Astrocyte (in vitro differentiated cells and primary cell): ENCODE results near the gene TMEM271. TPM values are rescaled to one million over a fixed set of nuclear protein-coding genes. Genes with fewer than 3 reads are reported as not detected.

Source experiments
- DNase-seq: peaks from one replicate; pipeline ENCODE4 v3.0.0-alpha.2; 2010; ENCODE audit warnings: low read depth
- FAIRE-seq: peaks from 2 replicates; lab custom pipeline; 2011; peaks lifted over from hg19 to GRCh38; lab: Jason Lieb, UNC
- H2AFZ ChIP-seq: 2 replicates; pipeline ENCODE4 v1.6.0; 2012; ENCODE audit warnings: low read depth, low read length, inconsistent platforms
- H3K27ac ChIP-seq: 2 replicates; pipeline ENCODE4 v1.5.1; 2011; ENCODE audit warnings: low read depth, low read length, inconsistent platforms
- H3K27me3 ChIP-seq: 2 replicates; pipeline ENCODE4 v1.6.0; 2011; ENCODE audit warnings: low read length, inconsistent platforms; ENCODE audit not compliant: insufficient read depth
- H3K36me3 ChIP-seq: 2 replicates; pipeline ENCODE4 v1.5.1; 2011; ENCODE audit warnings: low read length, inconsistent platforms; ENCODE audit not compliant: insufficient read depth
- H3K4me1 ChIP-seq: 2 replicates; pipeline ENCODE4 v1.5.1; 2011; ENCODE audit warnings: low read length, inconsistent platforms; ENCODE audit not compliant: insufficient read depth
- H3K4me2 ChIP-seq: 2 replicates; pipeline ENCODE4 v1.6.0; 2012; ENCODE audit warnings: low read length, inconsistent platforms
- H3K4me3 ChIP-seq: 2 replicates; pipeline ENCODE4 v1.5.1; 2011; ENCODE audit warnings: low read depth, mild to moderate bottlenecking, low read length, inconsistent platforms; ENCODE audit not compliant: insufficient read depth
- H3K79me2 ChIP-seq: 2 replicates; pipeline ENCODE4 v1.6.0; 2012; ENCODE audit warnings: mild to moderate bottlenecking, low read length, inconsistent platforms; ENCODE audit not compliant: insufficient read depth
- H3K9ac ChIP-seq: 2 replicates; pipeline ENCODE4 v1.6.0; 2012; ENCODE audit warnings: mild to moderate bottlenecking, low read length, inconsistent platforms
- H3K9me3 ChIP-seq: 2 replicates; pipeline ENCODE4 v1.5.1; 2012; ENCODE audit warnings: low read depth, mild to moderate bottlenecking, low read length, inconsistent platforms; ENCODE audit not compliant: insufficient read depth
- H4K20me1 ChIP-seq: 2 replicates; pipeline ENCODE4 v1.6.0; 2012; ENCODE audit warnings: low read length, inconsistent platforms; ENCODE audit not compliant: insufficient read depth
- H3K27ac Mint-ChIP-seq: one replicate; pipeline ENCODE4 v1.8.0; 2021; ENCODE audit warnings: mild to moderate bottlenecking, mixed read lengths; ENCODE audit not compliant: unreplicated experiment
- H3K27me3 Mint-ChIP-seq: one replicate; pipeline ENCODE4 v1.8.0; 2021; ENCODE audit warnings: low read depth, mixed read lengths; ENCODE audit not compliant: unreplicated experiment
- H3K36me3 Mint-ChIP-seq: one replicate; pipeline ENCODE4 v1.8.0; 2021; ENCODE audit warnings: low read depth, mixed read lengths; ENCODE audit not compliant: unreplicated experiment
- H3K4me1 Mint-ChIP-seq: one replicate; pipeline ENCODE4 v1.8.0; 2021; ENCODE audit warnings: low read depth, mixed read lengths; ENCODE audit not compliant: unreplicated experiment
- H3K4me3 Mint-ChIP-seq: one replicate; pipeline ENCODE4 v1.8.0; 2021; ENCODE audit warnings: mild to moderate bottlenecking, moderate library complexity, mixed read lengths; ENCODE audit not compliant: unreplicated experiment
- H3K9me3 Mint-ChIP-seq: one replicate; pipeline ENCODE4 v1.8.0; 2021; ENCODE audit warnings: mild to moderate bottlenecking, mixed read lengths; ENCODE audit not compliant: unreplicated experiment
- EZH2 ChIP-seq: IDR thresholded peaks from 2 replicates; pipeline ENCODE4 v1.6.1; 2012; ENCODE audit warnings: mild to moderate bottlenecking, low read length, inconsistent platforms; ENCODE audit not compliant: insufficient read depth
- total RNA-seq: library from RNA; stranded (reverse); gene quantifications from 2 replicates; pipeline ENCODE4 v1.2.1, GENCODE V29; 2021
- TF ChIP-seq, protein P1 (sequence below): IDR thresholded peaks from 2 replicates; pipeline ENCODE4 v1.5.1; 2011; ENCODE audit warnings: low read depth, mild to moderate bottlenecking, inconsistent platforms, low read length, moderate library complexity; ENCODE audit not compliant: insufficient read depth

Gene TMEM271
- total RNA-seq, 1 donor from 2014 or later, result 4.4 TPM

DNA sequence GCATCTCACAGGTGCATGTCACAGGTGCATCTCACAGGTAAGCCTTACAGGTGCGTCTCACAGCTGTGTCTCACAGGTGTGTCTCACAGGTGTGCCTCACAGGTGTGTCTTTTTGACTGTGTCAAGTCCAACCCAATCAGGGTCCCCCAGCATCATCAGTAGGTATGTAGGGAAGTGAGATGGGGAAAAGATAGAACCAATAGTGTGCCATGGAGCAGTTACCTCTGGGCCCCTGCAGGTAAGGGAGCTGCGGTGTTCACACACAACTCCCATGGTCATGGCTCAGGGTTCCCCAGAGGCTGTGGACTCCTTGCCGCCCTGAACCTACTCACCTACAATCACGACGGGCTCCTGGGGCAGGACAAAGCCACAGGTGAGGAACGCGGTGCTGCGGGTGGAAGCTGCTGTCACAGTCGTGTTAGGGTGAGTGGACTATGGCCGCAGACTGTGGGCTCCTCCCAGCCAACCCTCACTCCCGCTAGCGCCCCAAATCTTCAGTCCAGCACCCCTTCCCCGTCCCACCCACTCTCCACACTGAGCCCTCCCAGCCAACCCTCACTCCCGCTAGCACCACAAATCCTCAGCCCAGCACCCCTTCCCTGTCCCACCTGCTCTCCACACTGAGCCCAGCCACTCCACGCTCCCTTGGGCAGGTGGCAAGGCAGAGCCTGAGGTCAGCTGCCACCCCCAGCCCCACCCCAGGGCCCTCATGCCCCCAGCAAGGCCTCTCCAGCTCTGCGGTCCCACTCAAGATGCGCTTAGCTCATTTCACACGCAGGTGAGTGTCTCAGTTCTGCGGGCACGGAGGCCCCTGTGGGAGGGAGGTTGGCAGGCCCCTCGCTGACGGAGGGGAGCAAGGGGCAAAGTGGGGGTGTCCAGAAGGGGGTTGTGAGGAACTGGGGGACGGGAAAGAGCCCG is 47.2 kb upstream of the TMEM271 start:
- Histone ChIP-seq H3K4me3 (no peak overlapping the region), H3K27ac (no peak overlapping the region), H3K9ac (no peak overlapping the region), H3K36me3 (no peaks in the 10 kb centered on the region), H2AFZ (no peak overlapping the region), H3K9me3 (peaks cover 5% of the 10 kb centered on the region), H4K20me1 (no peaks in the 10 kb centered on the region), H3K27me3 (no peaks in the 10 kb centered on the region), H3K4me2 (no peak overlapping the region), H3K79me2 (no peaks in the 10 kb centered on the region), H3K4me1 (no peaks in the 10 kb centered on the region)
- Mint-ChIP-seq H3K27ac (no peak overlapping the region), H3K27me3 (peaks cover 24% of the 10 kb centered on the region), H3K4me1 (no peaks in the 10 kb centered on the region), H3K36me3 (peaks cover 2% of the 10 kb centered on the region), H3K4me3 (no peak overlapping the region), H3K9me3 (no peaks in the 10 kb centered on the region)
- DNase-seq, result no peak
- TF ChIP-seq, protein P1, sequence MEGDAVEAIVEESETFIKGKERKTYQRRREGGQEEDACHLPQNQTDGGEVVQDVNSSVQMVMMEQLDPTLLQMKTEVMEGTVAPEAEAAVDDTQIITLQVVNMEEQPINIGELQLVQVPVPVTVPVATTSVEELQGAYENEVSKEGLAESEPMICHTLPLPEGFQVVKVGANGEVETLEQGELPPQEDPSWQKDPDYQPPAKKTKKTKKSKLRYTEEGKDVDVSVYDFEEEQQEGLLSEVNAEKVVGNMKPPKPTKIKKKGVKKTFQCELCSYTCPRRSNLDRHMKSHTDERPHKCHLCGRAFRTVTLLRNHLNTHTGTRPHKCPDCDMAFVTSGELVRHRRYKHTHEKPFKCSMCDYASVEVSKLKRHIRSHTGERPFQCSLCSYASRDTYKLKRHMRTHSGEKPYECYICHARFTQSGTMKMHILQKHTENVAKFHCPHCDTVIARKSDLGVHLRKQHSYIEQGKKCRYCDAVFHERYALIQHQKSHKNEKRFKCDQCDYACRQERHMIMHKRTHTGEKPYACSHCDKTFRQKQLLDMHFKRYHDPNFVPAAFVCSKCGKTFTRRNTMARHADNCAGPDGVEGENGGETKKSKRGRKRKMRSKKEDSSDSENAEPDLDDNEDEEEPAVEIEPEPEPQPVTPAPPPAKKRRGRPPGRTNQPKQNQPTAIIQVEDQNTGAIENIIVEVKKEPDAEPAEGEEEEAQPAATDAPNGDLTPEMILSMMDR, result no peak
- no peak for TF ChIP-seq EZH2
- no peak for FAIRE-seq

DNA sequence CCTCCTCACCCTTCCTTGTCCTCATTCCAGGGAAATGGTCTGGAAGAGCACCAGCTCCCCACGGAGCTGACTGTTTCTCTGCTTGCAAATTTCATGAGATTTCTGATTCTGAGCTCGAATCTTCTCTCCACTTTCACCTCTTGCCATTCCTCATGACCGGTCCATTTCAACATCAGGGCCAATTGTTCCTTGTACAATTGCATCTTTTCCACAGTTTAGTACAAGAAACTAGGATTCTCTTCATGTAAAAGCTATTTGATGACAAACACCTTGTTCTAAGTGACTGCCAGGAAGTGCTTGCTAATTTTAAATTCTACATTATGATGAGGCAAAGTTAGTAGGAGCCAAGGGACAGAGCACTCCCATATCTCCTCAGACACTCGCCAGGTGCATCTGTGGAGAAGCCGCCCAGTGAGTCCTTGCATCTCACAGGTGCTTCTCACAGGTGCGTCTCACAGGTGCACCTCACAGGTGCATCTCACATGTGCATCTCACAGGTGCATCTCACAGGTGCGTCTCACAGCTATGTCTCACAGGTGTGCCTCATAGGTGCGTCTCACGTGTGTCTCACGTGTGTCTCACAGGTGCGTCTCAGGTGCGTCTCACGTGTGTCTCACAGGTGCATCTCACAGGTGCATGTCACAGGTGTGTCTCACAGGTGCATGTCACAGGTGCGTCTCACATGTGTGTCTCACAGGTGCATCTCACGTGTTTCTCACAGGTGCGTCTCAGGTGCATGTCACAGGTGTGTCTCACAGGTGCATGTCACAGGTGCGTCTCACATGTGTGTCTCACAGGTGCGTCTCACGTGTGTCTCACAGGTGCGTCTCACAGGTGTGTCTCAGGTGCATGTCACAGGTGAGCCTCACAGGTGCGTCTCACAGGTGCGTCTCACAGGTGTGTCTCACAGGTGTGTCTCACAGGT is 46.2 kb upstream of the TMEM271 start:
- Mint-ChIP-seq H3K4me3 (no peak overlapping the region), H3K4me1 (peaks cover 3% of the 10 kb centered on the region), H3K27ac (no peak overlapping the region), H3K36me3 (peaks cover 2% of the 10 kb centered on the region), H3K9me3 (no peaks in the 10 kb centered on the region), H3K27me3 (peaks cover 27% of the 10 kb centered on the region)
- H3K4me2 ChIP-seq, result no peak overlapping the region
- no peaks in the 10 kb centered on the region for H3K27me3 ChIP-seq
- H4K20me1 ChIP-seq, result no peaks in the 10 kb centered on the region
- H3K36me3 ChIP-seq, result no peaks in the 10 kb centered on the region
- FAIRE-seq (no peak), DNase-seq (no peak)
- no peaks in the 10 kb centered on the region for H3K79me2 ChIP-seq
- H3K4me3 ChIP-seq, result no peak overlapping the region
- TF ChIP-seq, protein P1, result no peak
- TF ChIP-seq EZH2, result no peak
- no peak overlapping the region for H3K9ac ChIP-seq
- no peak overlapping the region for H2AFZ ChIP-seq
- H3K9me3 ChIP-seq, result peaks cover 6% of the 10 kb centered on the region
- no peaks in the 10 kb centered on the region for H3K4me1 ChIP-seq
- no peak overlapping the region for H3K27ac ChIP-seq
